ENCODE data around the gene FREM3.

Gene FREM3

DNA sequence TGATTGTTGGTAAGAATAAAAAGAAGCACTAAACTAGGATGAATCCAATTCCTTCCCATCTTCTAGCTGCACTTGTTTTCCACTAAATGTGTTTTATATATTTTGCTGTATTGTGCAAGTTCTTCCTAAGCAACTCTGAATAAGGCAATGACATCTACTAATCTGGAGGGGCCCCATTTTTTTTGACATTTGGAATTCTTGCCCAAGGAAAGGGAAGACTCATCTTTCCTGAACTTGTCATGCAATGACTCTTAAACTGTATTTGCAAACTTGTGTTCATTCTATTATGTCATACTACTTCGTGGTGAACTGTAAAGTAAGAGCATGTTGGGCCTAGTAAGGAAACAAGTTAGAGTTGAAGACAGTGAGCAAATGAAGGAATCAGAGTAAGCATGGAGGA lies 45.9 kb downstream of the FREM3 start:
- peaks cover 0 to 2% of the 10 kb centered on the region in 2 donors for H3K9me3 ChIP-seq (replicated peaks in 1 of 2; ENCODE audit: control insufficient read depth in 2 of 2, insufficient read depth in 1 of 2, low read depth in 1 of 2, low read length in 2 of 2)
- no peak overlapping the region for H2AFZ ChIP-seq (ENCODE audit: low read length)
- H3K9ac ChIP-seq (ENCODE audit: low read depth, low read length, poor library complexity) = no peak overlapping the region
- no peak overlapping the region for H3K4me2 ChIP-seq (ENCODE audit: insufficient read depth, low read length, poor library complexity, severe bottlenecking)
- WGBS, 2 donors (ENCODE audit: extremely low coverage in 2 of 2, insufficient read length in 2 of 2, insufficient replicate concordance in 1 of 2) = no CpG with 5 or more reads among the region's 1 CpG
- H3K36me3 ChIP-seq (replicated peaks in 1 of 2; ENCODE audit: control insufficient read depth in 2 of 2, insufficient read depth in 2 of 2, low read length in 2 of 2) = no peaks in the 10 kb centered on the region
- no peak overlapping the region for H3K27ac ChIP-seq (replicated peaks; ENCODE audit: low read length)
- no peaks in the 10 kb centered on the region for H3K79me1 ChIP-seq (ENCODE audit: low read depth, low read length)
- H3K4me1 ChIP-seq (ENCODE audit: control insufficient read depth in 2 of 2, insufficient read depth in 1 of 2, low read depth in 1 of 2, low read length in 2 of 2) = no peaks in the 10 kb centered on the region
- no peak overlapping the region for H3K4ac ChIP-seq (ENCODE audit: low read length)
- no peak overlapping the region for H3K14ac ChIP-seq (ENCODE audit: low read length)
- H3K23ac ChIP-seq (ENCODE audit: low read depth, low read length, poor library complexity) = no peak overlapping the region
- no peak overlapping the region for H2BK5ac ChIP-seq (ENCODE audit: low read length)
- no peak overlapping the region for H2BK15ac ChIP-seq (ENCODE audit: low read length)
- no peak overlapping the region for H3K4me3 ChIP-seq (ENCODE audit: low read length in 2 of 2)
- H2BK120ac ChIP-seq (ENCODE audit: low read depth, low read length) = no peak overlapping the region
- no peaks in the 10 kb centered on the region for H3K27me3 ChIP-seq (ENCODE audit: control insufficient read depth in 3 of 3, insufficient read depth in 3 of 3, low read depth in 1 of 3, low read length in 3 of 3)
- DNase-seq (ENCODE audit: low spot score) = no peak
- H2AK5ac ChIP-seq (ENCODE audit: low read depth, low read length) = no peak overlapping the region
- no peak overlapping the region for H3K18ac ChIP-seq (ENCODE audit: low read length)
- no peak overlapping the region for H4K8ac ChIP-seq (ENCODE audit: low read depth, low read length)
- H2BK12ac ChIP-seq (ENCODE audit: low read length) = no peak overlapping the region
- H4K91ac ChIP-seq (ENCODE audit: low read depth, low read length, poor library complexity) = no peak overlapping the region

DNA sequence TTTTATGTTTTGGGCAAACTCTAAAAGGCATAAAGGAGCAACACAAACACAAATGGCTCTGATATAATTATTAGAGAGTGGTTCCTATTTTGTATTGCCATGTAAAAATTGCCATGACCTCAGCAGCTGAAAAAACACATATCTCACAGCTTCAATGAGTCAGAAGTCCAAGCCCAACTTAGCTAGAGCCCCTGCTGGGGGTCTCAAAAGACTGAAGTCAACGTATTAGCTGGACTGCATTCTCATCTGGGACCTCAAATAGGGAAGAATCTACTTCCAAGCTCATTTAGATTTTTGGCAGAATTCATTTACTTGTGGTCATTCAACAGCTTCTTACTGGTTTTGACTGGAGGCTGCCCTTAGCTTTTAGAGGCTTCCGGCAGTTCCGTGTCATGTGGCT lies 47.4 kb downstream of the FREM3 start:
- Histone ChIP-seq H4K91ac (ENCODE audit: low read depth, low read length, poor library complexity) (no peak overlapping the region), H2AFZ (ENCODE audit: low read length) (no peak overlapping the region), H3K9me3 (replicated peaks in 1 of 2; ENCODE audit: control insufficient read depth in 2 of 2, insufficient read depth in 1 of 2, low read depth in 1 of 2, low read length in 2 of 2) (peaks cover 0 to 2% of the 10 kb centered on the region in 2 donors), H3K4me1 (ENCODE audit: control insufficient read depth in 2 of 2, insufficient read depth in 1 of 2, low read depth in 1 of 2, low read length in 2 of 2) (no peaks in the 10 kb centered on the region), H3K27me3 (ENCODE audit: control insufficient read depth in 3 of 3, insufficient read depth in 3 of 3, low read depth in 1 of 3, low read length in 3 of 3) (no peaks in the 10 kb centered on the region), H2BK12ac (ENCODE audit: low read length) (no peak overlapping the region), H3K18ac (ENCODE audit: low read length) (no peak overlapping the region), H3K4me2 (ENCODE audit: insufficient read depth, low read length, poor library complexity, severe bottlenecking) (no peak overlapping the region), H3K9ac (ENCODE audit: low read depth, low read length, poor library complexity) (no peak overlapping the region), H3K23ac (ENCODE audit: low read depth, low read length, poor library complexity) (no peak overlapping the region), H2BK5ac (ENCODE audit: low read length) (no peak overlapping the region), H4K8ac (ENCODE audit: low read depth, low read length) (no peak overlapping the region), H3K4ac (ENCODE audit: low read length) (no peak overlapping the region), H2BK120ac (ENCODE audit: low read depth, low read length) (no peak overlapping the region), H2BK15ac (ENCODE audit: low read length) (no peak overlapping the region), H3K4me3 (ENCODE audit: low read length in 2 of 2) (no peak overlapping the region), H2AK5ac (ENCODE audit: low read depth, low read length) (no peak overlapping the region), H3K14ac (ENCODE audit: low read length) (no peak overlapping the region), H3K27ac (replicated peaks; ENCODE audit: low read length) (no peak overlapping the region), H3K36me3 (replicated peaks in 1 of 2; ENCODE audit: control insufficient read depth in 2 of 2, insufficient read depth in 2 of 2, low read length in 2 of 2) (no peaks in the 10 kb centered on the region), H3K79me1 (ENCODE audit: low read depth, low read length) (no peaks in the 10 kb centered on the region)
- DNase-seq (ENCODE audit: low spot score) = no peak
- WGBS, 2 donors (ENCODE audit: extremely low coverage in 2 of 2, insufficient read length in 2 of 2, insufficient replicate concordance in 1 of 2) = no CpG with 5 or more reads among the region's 3 CpGs

DNA sequence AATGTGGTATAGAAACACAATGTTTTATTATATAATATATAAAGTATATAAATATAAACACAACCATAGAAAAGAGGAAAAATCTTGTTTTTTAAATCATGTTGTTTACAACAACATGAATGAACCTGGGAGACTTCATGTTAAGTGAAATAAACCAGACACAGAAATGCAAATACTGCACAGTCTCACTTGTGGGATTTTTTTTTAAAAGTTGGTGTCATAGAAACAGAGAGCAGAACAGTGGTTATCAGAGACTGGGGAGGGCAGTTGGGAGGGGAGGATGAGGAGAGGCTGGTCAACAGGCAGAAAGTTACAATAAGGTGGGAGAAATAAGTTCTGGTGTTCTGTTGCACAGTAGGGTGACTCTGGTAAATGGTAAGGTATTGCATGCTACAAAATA lies 57.1 kb downstream of the FREM3 start:
- no peak overlapping the region for H2BK5ac ChIP-seq (ENCODE audit: low read length)
- no peaks in the 10 kb centered on the region for H3K9me3 ChIP-seq (replicated peaks in 1 of 2; ENCODE audit: control insufficient read depth in 2 of 2, insufficient read depth in 1 of 2, low read depth in 1 of 2, low read length in 2 of 2)
- no peak overlapping the region for H3K9ac ChIP-seq (ENCODE audit: low read depth, low read length, poor library complexity)
- no peak overlapping the region for H3K14ac ChIP-seq (ENCODE audit: low read length)
- H3K27ac ChIP-seq (replicated peaks; ENCODE audit: low read length) = no peak overlapping the region
- H3K23ac ChIP-seq (ENCODE audit: low read depth, low read length, poor library complexity) = no peak overlapping the region
- no peak for DNase-seq (ENCODE audit: low spot score)
- H2AFZ ChIP-seq (ENCODE audit: low read length) = no peak overlapping the region
- no peak overlapping the region for H2BK15ac ChIP-seq (ENCODE audit: low read length)
- no peak overlapping the region for H2AK5ac ChIP-seq (ENCODE audit: low read depth, low read length)
- no peak overlapping the region for H2BK120ac ChIP-seq (ENCODE audit: low read depth, low read length)
- no peaks in the 10 kb centered on the region for H3K79me1 ChIP-seq (ENCODE audit: low read depth, low read length)
- H4K91ac ChIP-seq (ENCODE audit: low read depth, low read length, poor library complexity) = no peak overlapping the region
- H3K4me1 ChIP-seq (ENCODE audit: control insufficient read depth in 2 of 2, insufficient read depth in 1 of 2, low read depth in 1 of 2, low read length in 2 of 2) = no peaks in the 10 kb centered on the region
- no peak overlapping the region for H4K8ac ChIP-seq (ENCODE audit: low read depth, low read length)
- H2BK12ac ChIP-seq (ENCODE audit: low read length) = no peak overlapping the region
- no peaks in the 10 kb centered on the region for H3K27me3 ChIP-seq (ENCODE audit: control insufficient read depth in 3 of 3, insufficient read depth in 3 of 3, low read depth in 1 of 3, low read length in 3 of 3)
- no peaks in the 10 kb centered on the region for H3K36me3 ChIP-seq (replicated peaks in 1 of 2; ENCODE audit: control insufficient read depth in 2 of 2, insufficient read depth in 2 of 2, low read length in 2 of 2)
- no peak overlapping the region for H3K4me2 ChIP-seq (ENCODE audit: insufficient read depth, low read length, poor library complexity, severe bottlenecking)
- H3K4ac ChIP-seq (ENCODE audit: low read length) = no peak overlapping the region
- H3K4me3 ChIP-seq (ENCODE audit: low read length in 2 of 2) = no peak overlapping the region
- no peak overlapping the region for H3K18ac ChIP-seq (ENCODE audit: low read length)

DNA sequence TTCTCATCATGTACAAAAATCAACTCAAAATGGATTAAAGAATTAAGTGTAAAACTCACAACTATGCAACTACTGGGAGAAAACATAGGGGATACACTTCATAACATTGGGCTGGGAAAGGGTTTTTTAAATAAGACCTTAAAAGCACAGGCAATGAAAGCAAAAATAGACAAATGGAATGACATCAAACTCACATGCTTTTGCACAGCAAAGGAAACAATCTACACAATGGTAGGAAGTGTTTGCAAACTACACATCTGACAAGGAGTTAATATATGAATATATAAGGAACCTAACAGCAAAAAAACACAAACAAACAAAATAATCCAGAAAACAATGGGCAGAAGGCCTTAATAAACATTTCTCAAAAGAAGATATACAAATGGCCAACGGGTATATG lies 57.9 kb downstream of the FREM3 start:
- Histone ChIP-seq H3K4me3 (ENCODE audit: low read length in 2 of 2) (no peak overlapping the region), H3K9ac (ENCODE audit: low read depth, low read length, poor library complexity) (no peak overlapping the region), H3K36me3 (replicated peaks in 1 of 2; ENCODE audit: control insufficient read depth in 2 of 2, insufficient read depth in 2 of 2, low read length in 2 of 2) (no peaks in the 10 kb centered on the region), H4K8ac (ENCODE audit: low read depth, low read length) (no peak overlapping the region), H4K91ac (ENCODE audit: low read depth, low read length, poor library complexity) (no peak overlapping the region), H2BK120ac (ENCODE audit: low read depth, low read length) (no peak overlapping the region), H3K23ac (ENCODE audit: low read depth, low read length, poor library complexity) (no peak overlapping the region), H3K9me3 (replicated peaks in 1 of 2; ENCODE audit: control insufficient read depth in 2 of 2, insufficient read depth in 1 of 2, low read depth in 1 of 2, low read length in 2 of 2) (no peaks in the 10 kb centered on the region), H2BK12ac (ENCODE audit: low read length) (no peak overlapping the region), H2AK5ac (ENCODE audit: low read depth, low read length) (no peak overlapping the region), H3K18ac (ENCODE audit: low read length) (no peak overlapping the region), H2AFZ (ENCODE audit: low read length) (no peak overlapping the region), H3K4me1 (ENCODE audit: control insufficient read depth in 2 of 2, insufficient read depth in 1 of 2, low read depth in 1 of 2, low read length in 2 of 2) (no peaks in the 10 kb centered on the region), H3K14ac (ENCODE audit: low read length) (no peak overlapping the region), H3K27me3 (ENCODE audit: control insufficient read depth in 3 of 3, insufficient read depth in 3 of 3, low read depth in 1 of 3, low read length in 3 of 3) (no peaks in the 10 kb centered on the region), H2BK5ac (ENCODE audit: low read length) (no peak overlapping the region), H3K4me2 (ENCODE audit: insufficient read depth, low read length, poor library complexity, severe bottlenecking) (no peak overlapping the region), H3K79me1 (ENCODE audit: low read depth, low read length) (no peaks in the 10 kb centered on the region), H3K27ac (replicated peaks; ENCODE audit: low read length) (no peak overlapping the region), H3K4ac (ENCODE audit: low read length) (no peak overlapping the region), H2BK15ac (ENCODE audit: low read length) (no peak overlapping the region)
- no CpG with 5 or more reads among the region's 1 CpG for WGBS, 2 donors (ENCODE audit: extremely low coverage in 2 of 2, insufficient read length in 2 of 2, insufficient replicate concordance in 1 of 2)
- no peak for DNase-seq (ENCODE audit: low spot score)

Data from neuronal stem cell (in vitro differentiated cells).